GM12875 (cell line): Measurements from ENCODE around the gene DDX31.

Experiments
- H3K4me3 ChIP-seq: one replicate; pipeline ENCODE4 v1.5.1; 2011; ENCODE audit warnings: low read depth, low read length, control low read depth
- CTCF ChIP-seq: IDR thresholded peaks from 2 replicates; pipeline ENCODE4 v1.5.1; 2011; ENCODE audit warnings: low read depth, mild to moderate bottlenecking, control low read depth, inconsistent platforms, low read length, moderate library complexity, borderline replicate concordance; ENCODE audit not compliant: insufficient read depth

The DDX31 gene

GRCh38 chr9:132630811-132631210 lies 39.0 kb downstream of the DDX31 start:
- no peak overlapping the region for H3K4me3 ChIP-seq
- TF ChIP-seq CTCF: no peak

- no peak overlapping the region for H3K4me3 ChIP-seq
- no peak for TF ChIP-seq CTCF
These were observed 39.7 kb downstream of the DDX31 start for GRCh38 chr9:132630116-132630515.

- no peak for TF ChIP-seq CTCF
These were observed 41.0 kb downstream of the DDX31 start for GRCh38 chr9:132628746-132629145.

GRCh38 chr9:132627594-132627993 lies 42.2 kb downstream of the DDX31 start:
- TF ChIP-seq CTCF: no peak
- H3K4me3 ChIP-seq: no peak overlapping the region

More at GRCh38 chr9:132628746-132629145, 41.0 kb downstream of the DDX31 start:
- H3K4me3 ChIP-seq: no peak overlapping the region

GRCh38 chr9:132627106-132627505 lies 42.7 kb downstream of the DDX31 start:
- no peak overlapping the region for H3K4me3 ChIP-seq
- no peak for TF ChIP-seq CTCF

- no peak overlapping the region for H3K4me3 ChIP-seq
- TF ChIP-seq CTCF: no peak
These were observed 43.5 kb downstream of the DDX31 start for GRCh38 chr9:132626285-132626684.

GRCh38 chr9:132622159-132622558 lies 47.6 kb downstream of the DDX31 start:
- no peak overlapping the region for H3K4me3 ChIP-seq
- no peak for TF ChIP-seq CTCF
